GM06990 (cell line): ENCODE measurements around the gene NOL11.

Source experiments
- DNase-seq: peaks from one replicate; pipeline ENCODE4 v3.0.0-alpha.2; 2011; ENCODE audit not compliant: insufficient read length; ENCODE audit errors: extremely low read depth
- H3K27me3 ChIP-seq: replicated peaks from 2 replicates; pipeline ENCODE4 v1.6.0; 2011; ENCODE audit warnings: low read length; ENCODE audit not compliant: control insufficient read depth, insufficient read depth
- H3K36me3 ChIP-seq: 2 replicates; pipeline ENCODE4 v1.5.1; 2011; ENCODE audit warnings: low read length; ENCODE audit not compliant: control insufficient read depth, insufficient read depth
- H3K4me3 ChIP-seq: replicated peaks from 2 replicates; pipeline ENCODE4 v1.5.1; 2011; ENCODE audit warnings: low read depth, mild to moderate bottlenecking, control low read depth, low read length
- TF ChIP-seq, protein P1 (sequence below): IDR thresholded peaks from 2 replicates; pipeline ENCODE4 v1.5.1; 2011; ENCODE audit warnings: low read length, control low read depth, mild to moderate bottlenecking, inconsistent platforms; ENCODE audit not compliant: insufficient read depth, poor library complexity, severe bottlenecking

NOL11 gene

GRCh38 chr17:67678414-67678813 is 39.3 kb upstream of the NOL11 start:
- no peak overlapping the region for H3K4me3 ChIP-seq
- no peak for DNase-seq
- no peaks in the 10 kb centered on the region; the same call in 1 of the 2 replicates for H3K36me3 ChIP-seq
- H3K27me3 ChIP-seq: no peaks in the 10 kb centered on the region
- TF ChIP-seq, protein P1, sequence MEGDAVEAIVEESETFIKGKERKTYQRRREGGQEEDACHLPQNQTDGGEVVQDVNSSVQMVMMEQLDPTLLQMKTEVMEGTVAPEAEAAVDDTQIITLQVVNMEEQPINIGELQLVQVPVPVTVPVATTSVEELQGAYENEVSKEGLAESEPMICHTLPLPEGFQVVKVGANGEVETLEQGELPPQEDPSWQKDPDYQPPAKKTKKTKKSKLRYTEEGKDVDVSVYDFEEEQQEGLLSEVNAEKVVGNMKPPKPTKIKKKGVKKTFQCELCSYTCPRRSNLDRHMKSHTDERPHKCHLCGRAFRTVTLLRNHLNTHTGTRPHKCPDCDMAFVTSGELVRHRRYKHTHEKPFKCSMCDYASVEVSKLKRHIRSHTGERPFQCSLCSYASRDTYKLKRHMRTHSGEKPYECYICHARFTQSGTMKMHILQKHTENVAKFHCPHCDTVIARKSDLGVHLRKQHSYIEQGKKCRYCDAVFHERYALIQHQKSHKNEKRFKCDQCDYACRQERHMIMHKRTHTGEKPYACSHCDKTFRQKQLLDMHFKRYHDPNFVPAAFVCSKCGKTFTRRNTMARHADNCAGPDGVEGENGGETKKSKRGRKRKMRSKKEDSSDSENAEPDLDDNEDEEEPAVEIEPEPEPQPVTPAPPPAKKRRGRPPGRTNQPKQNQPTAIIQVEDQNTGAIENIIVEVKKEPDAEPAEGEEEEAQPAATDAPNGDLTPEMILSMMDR: no peak

DNA sequence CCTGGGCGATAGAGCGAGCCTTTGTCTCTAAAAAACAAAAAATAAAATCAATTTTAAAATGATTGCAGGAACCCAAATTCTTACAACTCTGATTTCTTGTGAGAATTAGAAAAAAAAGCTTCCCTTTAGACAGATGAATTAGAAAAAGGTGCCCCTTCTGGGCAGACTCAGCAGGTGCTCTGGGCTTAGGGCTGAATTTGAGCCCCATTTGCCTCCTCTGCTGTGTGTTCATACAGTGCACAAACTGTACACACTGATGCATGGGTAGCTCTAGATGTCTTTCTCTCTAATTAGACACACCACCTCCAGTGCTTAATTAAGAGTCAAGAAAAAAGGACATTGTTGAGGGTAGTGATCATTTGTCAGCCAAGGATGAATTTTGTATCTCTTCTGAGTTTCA is 38.5 kb upstream of the NOL11 start:
- TF ChIP-seq, protein P1: no peak
- H3K4me3 ChIP-seq: no peak overlapping the region
- DNase-seq: no peak
- H3K27me3 ChIP-seq: no peaks in the 10 kb centered on the region
- H3K36me3 ChIP-seq: no peaks in the 10 kb centered on the region; the same call in 1 of the 2 replicates

GRCh38 chr17:67679721-67680120 is 38.0 kb upstream of the NOL11 start:
- Histone ChIP-seq H3K36me3 (no peaks in the 10 kb centered on the region; the same call in 1 of the 2 replicates), H3K27me3 (no peaks in the 10 kb centered on the region), H3K4me3 (0 out of 2 replicates have a peak overlapping the region, but pooled peaks have one; percentile 22)
- DNase-seq: peak; percentile 47
- TF ChIP-seq, protein P1: no peak

DNA sequence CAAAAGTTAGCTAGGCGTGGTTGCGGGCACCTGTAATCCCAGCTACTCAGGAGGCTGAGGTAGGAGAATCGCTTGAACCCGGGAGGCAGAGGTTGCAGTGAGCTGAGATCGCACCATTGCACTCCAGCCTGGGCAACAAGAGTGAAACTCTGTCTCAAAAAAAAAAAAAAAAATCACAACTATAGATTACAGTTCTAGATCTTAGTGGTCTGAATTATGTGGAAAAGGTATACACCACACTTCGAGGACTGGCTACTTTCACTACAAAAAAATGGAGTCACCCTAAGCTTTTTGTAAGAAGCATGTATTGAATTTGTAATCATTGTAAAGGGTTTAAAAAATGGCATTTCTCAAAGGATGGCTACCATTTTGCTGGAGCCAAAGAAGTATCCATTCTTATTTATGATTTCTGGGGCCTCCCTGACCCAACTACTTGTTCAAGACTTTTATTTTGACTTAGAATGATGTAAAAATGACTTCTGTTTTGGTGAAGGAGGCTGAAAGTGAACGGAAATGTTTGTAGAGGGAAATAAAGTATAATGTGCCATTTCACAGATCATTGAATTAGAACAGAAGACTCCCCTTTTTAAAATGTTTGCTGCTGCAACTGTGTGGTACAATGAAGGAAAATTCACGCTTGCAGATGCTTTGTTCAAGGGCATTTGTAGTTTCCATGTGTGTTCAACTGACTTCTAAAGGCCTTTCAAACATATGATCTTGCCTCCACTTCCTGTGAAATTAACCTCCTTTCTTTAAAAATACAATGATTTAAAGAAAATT is 37.1 kb upstream of the NOL11 start:
- Histone ChIP-seq H3K27me3 (no peaks in the 10 kb centered on the region), H3K4me3 (no peak overlapping the region), H3K36me3 (no peaks in the 10 kb centered on the region; the same call in 1 of the 2 replicates)
- DNase-seq: peak; percentile 30
- TF ChIP-seq, protein P1: no peak

DNA sequence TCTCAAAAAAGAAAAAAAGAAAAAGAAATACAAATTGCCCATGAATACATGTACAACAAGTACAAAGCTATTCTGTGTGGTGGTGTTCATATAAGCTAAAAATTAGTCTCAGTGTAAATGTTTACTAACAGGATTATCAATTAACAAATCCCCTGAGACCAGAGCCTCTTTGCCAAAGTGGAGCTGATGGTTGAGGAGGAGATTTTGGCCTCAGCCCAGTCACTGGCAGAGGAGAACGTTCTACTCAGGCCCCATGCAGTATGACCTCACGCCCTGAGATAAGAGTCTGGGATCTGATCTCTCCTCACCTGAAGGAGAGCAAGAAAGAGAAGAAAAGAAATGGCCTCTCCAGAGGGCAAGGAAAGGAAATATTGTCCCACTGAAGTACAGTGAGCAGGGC is 35.5 kb upstream of the NOL11 start:
- Histone ChIP-seq H3K36me3 (no peaks in the 10 kb centered on the region; the same call in 1 of the 2 replicates), H3K4me3 (no peak overlapping the region), H3K27me3 (no peaks in the 10 kb centered on the region)
- TF ChIP-seq, protein P1: no peak
- DNase-seq: no peak
